ENCODE measurements around the gene CINP. TPM values are rescaled to one million over a fixed set of nuclear protein-coding genes. Genes with fewer than 3 reads are reported as not detected.
"Not testable (repeated sequence)": the region's sequence is repeated elsewhere in the genome, so short reads cannot be mapped to it uniquely, and the experiment has no call there.

CINP gene
- total and polyA plus RNA-seq, 4 experiments from 2014 or later, result 31.3 to 37.7 (median 31.9) TPM

- DNase-seq, result peak; percentile 96 to 98 (median 98)
- no peaks in the 10 kb centered on the region for H3K9me3 ChIP-seq (ENCODE audit: control insufficient read depth in 1 of 2, low read length in 2 of 2)
- Mint-ChIP-seq H3K27me3 (peaks cover 2 to 6% of the 10 kb centered on the region in 2 donors), H3K27ac (peak within 1 kb of the TSS; percentile 95 to 100 (median 99)), H3K36me3 (peaks cover 0 to 5% of the 10 kb centered on the region in 2 donors), H3K9me3 (peaks cover 0 to 6% (median 0%) of the 10 kb centered on the region in 8 donors), H3K4me1 (peaks cover 5 to 11% (median 8%) of the 10 kb centered on the region in 4 donors), H3K4me3 (peak within 1 kb of the TSS; percentile 88 to 98 (median 96))
- intact Hi-C loops (cut with micrococcal nuclease), result loop anchor here (1.0 to 2.0 kb wide), 6 partner anchors 9 to 545 kb away; partner anchors contain the start of genes CINP, TECPR2, WDR20 and ZNF839
- H3K4me3 ChIP-seq (ENCODE audit: low read length in 2 of 2), result peak within 1 kb of the TSS; percentile 73 to 82
- no peaks in the 10 kb centered on the region for H3K36me3 ChIP-seq (ENCODE audit: insufficient read depth, low read length)
- peaks cover 5% of the 10 kb centered on the region for H3K4me1 ChIP-seq (ENCODE audit: insufficient read depth, low read length)
- no peaks in the 10 kb centered on the region for H3K27me3 ChIP-seq (ENCODE audit: insufficient read depth, low read length)
- peak within 1 kb of the TSS; percentile 63 for H3K27ac ChIP-seq (ENCODE audit: low read depth, low read length)
- CTCF ChIA-PET (ENCODE audit: partially characterized antibody), result interaction anchor here (0.6 to 4.1 kb wide), 3 partner anchors 11 to 358 kb away, joined by 3 to 71 read pairs (median 5); no protein-coding TSS in a partner anchor
- POLR2A ChIA-PET (ENCODE audit: partially characterized antibody), result interaction anchor here (0.5 to 3.0 kb wide), 5 partner anchors 9 to 118 kb away, joined by 3 to 21 read pairs (median 10); partner anchors contain the start of genes CINP, TECPR2 and ZNF839
Observed at GRCh38 chr14:102304611-102305506, 57.8 kb downstream of the CINP start, which contains the start of gene MOK. Gene MOK (minus strand): TSS chr14:102305164. CDS start chr14:102304968, 196 bp downstream.

- Mint-ChIP-seq H3K4me1 (peaks cover 5 to 11% (median 8%) of the 10 kb centered on the region in 4 donors), H3K27me3 (peaks cover 2 to 6% of the 10 kb centered on the region in 2 donors), H3K4me3 (peak overlapping the region in 7 of 8 donors; percentile 18 to 79 (median 67)), H3K27ac (peak overlapping the region in 4 of 7 donors; percentile 24 to 83 (median 47)), H3K9me3 (peaks cover 0 to 4% (median 0%) of the 10 kb centered on the region in 8 donors), H3K36me3 (peaks cover 0 to 5% of the 10 kb centered on the region in 2 donors)
- Histone ChIP-seq H3K27ac (ENCODE audit: low read depth, low read length) (no peak overlapping the region), H3K4me1 (ENCODE audit: insufficient read depth, low read length) (peaks cover 5% of the 10 kb centered on the region), H3K9me3 (ENCODE audit: control insufficient read depth in 1 of 2, low read length in 2 of 2) (no peaks in the 10 kb centered on the region), H3K27me3 (ENCODE audit: insufficient read depth, low read length) (no peaks in the 10 kb centered on the region), H3K36me3 (ENCODE audit: insufficient read depth, low read length) (no peaks in the 10 kb centered on the region), H3K4me3 (ENCODE audit: low read length in 2 of 2) (no peak overlapping the region)
- POLR2A ChIA-PET (ENCODE audit: partially characterized antibody), result interaction anchor here (1.8 to 3.0 kb wide), 2 partner anchors 10 to 13 kb away, joined by 10 to 21 read pairs; no protein-coding TSS in a partner anchor
- DNase-seq, result no peak
- intact Hi-C loops (cut with micrococcal nuclease), result loop anchor here (2.0 kb wide), 1 partner anchor 15 kb away; the partner anchor contains the start of gene ZNF839
- CTCF ChIA-PET (ENCODE audit: partially characterized antibody), result interaction anchor here (4.1 kb wide), 1 partner anchor 12 kb away, joined by 71 read pairs; no protein-coding TSS in a partner anchor
Observed at GRCh38 chr14:102303664-102304063, 59.0 kb downstream of the CINP start.

GRCh38 chr14:102298303-102299070 is 64.2 kb downstream of the CINP start:
- H3K4me1 Mint-ChIP-seq; H3K27me3 ChIP-seq (ENCODE audit: insufficient read depth, low read length); intact Hi-C loops (cut with micrococcal nuclease); H3K36me3 ChIP-seq (ENCODE audit: insufficient read depth, low read length); CTCF ChIA-PET (ENCODE audit: partially characterized antibody); H3K4me3 ChIP-seq (ENCODE audit: low read length in 2 of 2); H3K9me3 ChIP-seq (ENCODE audit: control insufficient read depth in 1 of 2, low read length in 2 of 2); H3K27ac ChIP-seq (ENCODE audit: low read depth, low read length); DNase-seq; H3K4me1 ChIP-seq (ENCODE audit: insufficient read depth, low read length); H3K4me3 Mint-ChIP-seq; POLR2A ChIA-PET (ENCODE audit: partially characterized antibody); H3K27me3 Mint-ChIP-seq; H3K36me3 Mint-ChIP-seq; H3K9me3 Mint-ChIP-seq: not testable (repeated sequence)
- H3K27ac Mint-ChIP-seq, result peak overlapping the region in 1 of 7 donors; percentile 36

Other genes with a start within 250 kb of the CINP start
- 10 to 100 TPM; 56.8 to 57.9 TPM for gene WDR20, start 223.0 kb downstream of the CINP start, total RNA-seq
- gene WDR20, start 223.0 kb downstream of the CINP start, polyA plus RNA-seq, result 10 to 100 TPM; 18.8 to 22.3 TPM
- gene MOK, start 57.7 kb downstream of the CINP start, total RNA-seq, result 1 to 10 TPM in 1 of 2 experiments, under 1 TPM in 1; 0.73 to 1.3 TPM
- gene MOK, start 57.7 kb downstream of the CINP start, polyA plus RNA-seq, result 1 to 10 TPM in 1 of 2 donors, not detected in 1; 1.4 TPM
- 10 to 100 TPM; 19.0 to 21.7 TPM for gene ZNF839, start 43.1 kb downstream of the CINP start, total RNA-seq
- gene ZNF839, start 43.1 kb downstream of the CINP start, polyA plus RNA-seq, result 1 to 10 TPM; 4.0 to 6.9 TPM
- 10 to 100 TPM in 1 of 2 experiments, 1 to 10 TPM in 1; 9.9 to 12.6 TPM for gene TECPR2, start 51 bp upstream of the CINP start, total RNA-seq
- gene TECPR2, start 51 bp upstream of the CINP start, polyA plus RNA-seq, result 1 to 10 TPM in 1 of 2 donors, under 1 TPM in 1; 0.89 to 5.6 TPM
- 1 to 10 TPM; 1.8 to 2.5 TPM for gene ANKRD9, start 146.9 kb upstream of the CINP start, total RNA-seq
- under 1 TPM in 1 of 2 donors, not detected in 1; 0.69 TPM for gene ANKRD9, start 146.9 kb upstream of the CINP start, polyA plus RNA-seq
- 10 to 100 TPM; 19.4 to 21.5 TPM for gene RCOR1, start 229.8 kb upstream of the CINP start, total RNA-seq
- 1 to 10 TPM in 1 of 2 donors, under 1 TPM in 1; 0.09 to 1.1 TPM for gene RCOR1, start 229.8 kb upstream of the CINP start, polyA plus RNA-seq